ENCODE data around the gene RPS13.
"Not testable (repeated sequence)": the region's sequence is repeated elsewhere in the genome, so short reads cannot be mapped to it uniquely, and the experiment has no call there.

Gene RPS13

GRCh38 chr11:17034027-17034426 lies 43.4 kb downstream of the RPS13 start:
- DNase-seq, result not testable (repeated sequence)

GRCh38 chr11:17026487-17027082 lies 50.9 kb downstream of the RPS13 start:
- DNase-seq, result no peak

- no peak for DNase-seq
These were observed 52.5 kb downstream of the RPS13 start for GRCh38 chr11:17024924-17025323.

Measured in T1000 (cell line).